Liver (tissue), 3 donors: ENCODE measurements around the gene GRK5.

ENCODE experiments used
- FOXA1 ChIP-seq: IDR thresholded peaks from 2 replicates; pipeline ENCODE4 v1.6.1; 2016; ENCODE audit warnings: antibody characterized with exemption
- JUND ChIP-seq, 2 donors: IDR thresholded peaks; 2 replicates each; pipeline ENCODE4 v1.6.1; 2016; ENCODE audit warnings: antibody characterized with exemption in 2 of 2
- RXRA ChIP-seq, 2 donors: IDR thresholded peaks; 2 replicates each; pipeline ENCODE4 v1.6.1; 2017 to 2018; ENCODE audit warnings: antibody characterized with exemption in 2 of 2, mild to moderate bottlenecking in 1 of 2
- SP1 ChIP-seq: IDR thresholded peaks from 2 replicates; pipeline ENCODE4 v1.6.1; 2018; ENCODE audit warnings: antibody characterized with exemption, mild to moderate bottlenecking
- YY1 ChIP-seq: IDR thresholded peaks from 2 replicates; pipeline ENCODE4 v1.6.1; 2016; ENCODE audit warnings: antibody characterized with exemption, mild to moderate bottlenecking
- TF ChIP-seq, protein P1 (sequence below): fragments of 150-350 bp; IDR thresholded peaks from 2 replicates; pipeline ENCODE4 v1.5.1; 2017; ENCODE audit warnings: improper control_type of control experiment, low read depth, low read length; ENCODE audit not compliant: missing input control
- donor health status: healthy.
- donor health status: healthy.

DNA sequence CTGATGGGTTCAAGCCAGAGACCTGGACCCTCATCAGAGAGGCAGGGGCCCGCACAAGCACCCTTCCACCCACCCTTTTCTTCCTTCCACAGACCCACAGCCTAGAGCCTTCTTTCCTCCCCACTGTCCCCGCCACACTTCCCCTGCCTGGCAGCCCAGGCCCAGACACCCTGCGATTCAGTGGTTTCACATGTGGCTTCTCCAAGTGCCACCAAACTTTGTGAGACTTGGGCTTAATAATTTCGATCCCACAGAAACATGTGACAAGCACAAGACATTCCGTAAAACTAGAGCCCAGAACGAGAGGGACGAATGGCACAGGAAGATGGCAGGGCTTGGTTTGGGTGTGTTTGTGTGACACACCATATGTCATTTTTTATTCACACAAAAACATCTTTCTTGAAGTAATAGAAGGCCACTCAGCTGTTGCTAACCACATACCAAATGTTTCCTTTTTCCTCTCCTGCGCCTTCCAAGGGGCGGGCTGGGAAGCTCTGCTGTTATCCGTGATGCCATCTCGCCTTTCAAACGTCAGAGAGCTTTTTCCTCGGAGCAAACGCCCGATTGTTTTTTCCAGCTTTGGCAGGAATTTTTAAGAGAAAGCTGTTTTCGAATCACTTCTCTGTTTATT is 162.9 kb downstream of the GRK5 start:
- no peak for TF ChIP-seq RXRA (IDR thresholded peaks at IDR 0.05)
- TF ChIP-seq, protein P1, sequence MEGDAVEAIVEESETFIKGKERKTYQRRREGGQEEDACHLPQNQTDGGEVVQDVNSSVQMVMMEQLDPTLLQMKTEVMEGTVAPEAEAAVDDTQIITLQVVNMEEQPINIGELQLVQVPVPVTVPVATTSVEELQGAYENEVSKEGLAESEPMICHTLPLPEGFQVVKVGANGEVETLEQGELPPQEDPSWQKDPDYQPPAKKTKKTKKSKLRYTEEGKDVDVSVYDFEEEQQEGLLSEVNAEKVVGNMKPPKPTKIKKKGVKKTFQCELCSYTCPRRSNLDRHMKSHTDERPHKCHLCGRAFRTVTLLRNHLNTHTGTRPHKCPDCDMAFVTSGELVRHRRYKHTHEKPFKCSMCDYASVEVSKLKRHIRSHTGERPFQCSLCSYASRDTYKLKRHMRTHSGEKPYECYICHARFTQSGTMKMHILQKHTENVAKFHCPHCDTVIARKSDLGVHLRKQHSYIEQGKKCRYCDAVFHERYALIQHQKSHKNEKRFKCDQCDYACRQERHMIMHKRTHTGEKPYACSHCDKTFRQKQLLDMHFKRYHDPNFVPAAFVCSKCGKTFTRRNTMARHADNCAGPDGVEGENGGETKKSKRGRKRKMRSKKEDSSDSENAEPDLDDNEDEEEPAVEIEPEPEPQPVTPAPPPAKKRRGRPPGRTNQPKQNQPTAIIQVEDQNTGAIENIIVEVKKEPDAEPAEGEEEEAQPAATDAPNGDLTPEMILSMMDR, result no peak
- no peak for TF ChIP-seq SP1
- TF ChIP-seq YY1, result no peak
- TF ChIP-seq JUND (IDR thresholded peaks at IDR 0.05), result no peak
- no peak for TF ChIP-seq FOXA1
